ENCODE results near the gene GULP1. TPM values are rescaled to one million over a fixed set of nuclear protein-coding genes. Genes with fewer than 3 reads are reported as not detected.

The GULP1 gene
- total RNA-seq, 1 donor from 2014 or later, result not detected

- ChIA-PET CTCF (no interaction called here), POLR2A (no interaction called here)
- Mint-ChIP-seq H3K4me1 (no peaks in the 10 kb centered on the region), H3K9me3 (peaks cover under 1% of the 10 kb centered on the region), H3K27me3 (no peaks in the 10 kb centered on the region), H3K4me3 (no peak overlapping the region), H3K36me3 (ENCODE audit: low read depth) (no peaks in the 10 kb centered on the region), H3K27ac (no peak overlapping the region)
- ATAC-seq (ENCODE audit: low read depth), result no peak
- DNase-seq, result no peak
- intact Hi-C loops (cut with micrococcal nuclease), result no loop called here
- TF ChIP-seq CTCF (IDR thresholded peaks at IDR 0.05), result no peak
These were observed 152.6 kb downstream of the GULP1 start for GRCh38 chr2:188444106-188444835.

GRCh38 chr2:188449561-188449960 is 157.9 kb downstream of the GULP1 start:
- no peak overlapping the region for H3K4me3 Mint-ChIP-seq
- TF ChIP-seq CTCF (IDR thresholded peaks at IDR 0.05), result no peak
- no peaks in the 10 kb centered on the region for H3K36me3 Mint-ChIP-seq (ENCODE audit: low read depth)
- no peak for DNase-seq
- no peaks in the 10 kb centered on the region for H3K4me1 Mint-ChIP-seq
- no peaks in the 10 kb centered on the region for H3K27me3 Mint-ChIP-seq
- H3K9me3 Mint-ChIP-seq, result peaks cover 2% of the 10 kb centered on the region
- no peak for ATAC-seq (ENCODE audit: low read depth)
- no peak overlapping the region for H3K27ac Mint-ChIP-seq
- ChIA-PET CTCF (no interaction called here), POLR2A (no interaction called here)
- intact Hi-C loops (cut with micrococcal nuclease), result no loop called here

- intact Hi-C loops (cut with micrococcal nuclease), result no loop called here
- DNase-seq, result no peak
- Mint-ChIP-seq H3K36me3 (ENCODE audit: low read depth) (no peaks in the 10 kb centered on the region), H3K27me3 (no peaks in the 10 kb centered on the region), H3K4me1 (no peaks in the 10 kb centered on the region), H3K4me3 (no peak overlapping the region), H3K9me3 (peaks cover 2% of the 10 kb centered on the region), H3K27ac (no peak overlapping the region)
- no peak for TF ChIP-seq CTCF (IDR thresholded peaks at IDR 0.05)
- POLR2A ChIA-PET, result no interaction called here
- CTCF ChIA-PET, result no interaction called here
- no peak for ATAC-seq (ENCODE audit: low read depth)
These were observed 158.3 kb downstream of the GULP1 start for GRCh38 chr2:188449971-188450370.

GRCh38 chr2:188450732-188451483 is 159.2 kb downstream of the GULP1 start:
- DNase-seq (no peak), ATAC-seq (ENCODE audit: low read depth) (no peak)
- Mint-ChIP-seq H3K27me3 (no peaks in the 10 kb centered on the region), H3K27ac (no peak overlapping the region), H3K9me3 (peaks cover 2% of the 10 kb centered on the region), H3K36me3 (ENCODE audit: low read depth) (no peaks in the 10 kb centered on the region), H3K4me3 (no peak overlapping the region), H3K4me1 (no peaks in the 10 kb centered on the region)
- ChIA-PET CTCF (no interaction called here), POLR2A (no interaction called here)
- TF ChIP-seq CTCF (IDR thresholded peaks at IDR 0.05), result no peak
- intact Hi-C loops (cut with micrococcal nuclease), result no loop called here

- ChIA-PET CTCF (no interaction called here), POLR2A (no interaction called here)
- Mint-ChIP-seq H3K4me3 (no peak overlapping the region), H3K27me3 (no peaks in the 10 kb centered on the region), H3K9me3 (peaks cover 7% of the 10 kb centered on the region), H3K4me1 (no peaks in the 10 kb centered on the region), H3K27ac (no peak overlapping the region), H3K36me3 (ENCODE audit: low read depth) (no peaks in the 10 kb centered on the region)
- no peak for TF ChIP-seq CTCF (IDR thresholded peaks at IDR 0.05)
- no peak for ATAC-seq (ENCODE audit: low read depth)
- intact Hi-C loops (cut with micrococcal nuclease), result no loop called here
- DNase-seq, result no peak
These were observed 160.4 kb downstream of the GULP1 start for GRCh38 chr2:188452084-188452483.
